Fibroblast of villous mesenchyme (primary cell): ENCODE data around the gene NT5C2. TPM values are rescaled to one million over a fixed set of nuclear protein-coding genes. Genes with fewer than 3 reads are reported as not detected.

Experiments used
- DNase-seq: peaks from one replicate; pipeline ENCODE4 v3.0.0-alpha.2; 2010; ENCODE audit warnings: low read depth
- H3K4me3 ChIP-seq: 2 replicates; pipeline ENCODE4 v1.5.1; 2011; ENCODE audit warnings: low read depth, mild to moderate bottlenecking, low read length
- CTCF ChIP-seq: IDR thresholded peaks from 2 replicates; pipeline ENCODE4 v1.5.1; 2012; ENCODE audit warnings: low read depth, mild to moderate bottlenecking, low read length; ENCODE audit not compliant: insufficient read depth
- total RNA-seq: library from RNA; depleted of rRNA; stranded (reverse); fragments of >200 nt; gene quantifications from 2 replicates; pipeline ENCODE4 v1.2.3, GENCODE V29; 2012

The NT5C2 gene
- total RNA-seq, 1 donor: 92.0 TPM

DNA sequence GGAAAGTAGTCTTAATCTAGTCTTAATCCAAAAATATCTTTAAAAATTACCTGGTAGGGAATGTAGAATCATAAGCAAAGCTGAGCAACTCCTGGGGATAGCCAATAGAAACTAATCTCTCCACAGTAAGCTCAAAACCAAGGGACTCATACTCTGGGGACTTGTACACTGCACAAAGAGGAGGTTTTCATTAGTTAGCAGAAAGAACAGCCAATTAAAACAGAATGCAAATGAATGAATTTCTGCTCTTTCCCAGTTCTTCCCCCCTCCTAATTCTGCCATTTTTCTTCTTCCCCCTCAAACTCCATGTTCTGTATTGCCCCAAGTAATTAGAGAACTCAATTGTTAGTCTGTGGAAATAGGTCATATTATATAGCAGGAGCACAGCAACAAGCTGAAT lies 86.5 kb downstream of the NT5C2 start:
- no peak overlapping the region for H3K4me3 ChIP-seq
- no peak for DNase-seq
- no peak for TF ChIP-seq CTCF

- no peak for DNase-seq
- no peak overlapping the region for H3K4me3 ChIP-seq
- TF ChIP-seq CTCF: no peak
Measured at GRCh38 chr10:103105462-103105861, 87.6 kb downstream of the NT5C2 start.

- no peak overlapping the region for H3K4me3 ChIP-seq
- no peak for DNase-seq
- TF ChIP-seq CTCF: no peak
Measured at GRCh38 chr10:103104721-103105120, 88.4 kb downstream of the NT5C2 start.

- TF ChIP-seq CTCF: no peak
- no peak overlapping the region for H3K4me3 ChIP-seq
- no peak for DNase-seq
Measured at GRCh38 chr10:103103989-103104388, 89.1 kb downstream of the NT5C2 start.

GRCh38 chr10:103102195-103102594 lies 90.9 kb downstream of the NT5C2 start:
- DNase-seq: no peak
- H3K4me3 ChIP-seq: no peak overlapping the region
- no peak for TF ChIP-seq CTCF

DNA sequence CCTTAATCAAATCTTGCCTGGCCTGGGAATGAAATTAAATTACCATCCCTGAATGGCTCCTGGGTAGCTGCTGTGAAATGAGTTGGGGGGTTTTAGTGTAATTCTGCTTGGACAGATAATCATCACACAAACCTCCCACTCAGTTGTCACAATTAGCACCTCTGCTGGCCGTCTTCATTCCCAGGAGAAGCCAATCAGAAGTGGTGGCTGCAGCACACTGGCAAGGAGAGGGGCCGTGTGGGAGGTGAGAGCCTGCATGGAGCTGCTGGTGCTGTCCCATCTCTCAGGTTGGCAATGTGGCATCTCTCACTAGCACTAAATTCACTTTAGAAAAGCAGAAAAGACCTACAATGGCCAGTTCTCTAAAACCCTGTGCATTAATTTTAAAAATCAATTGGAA lies 92.5 kb downstream of the NT5C2 start:
- no peak for TF ChIP-seq CTCF
- DNase-seq: no peak
- H3K4me3 ChIP-seq: no peak overlapping the region

GRCh38 chr10:103098240-103098639 lies 94.8 kb downstream of the NT5C2 start:
- no peak for DNase-seq
- TF ChIP-seq CTCF: no peak
- H3K4me3 ChIP-seq: no peak overlapping the region
